ENCODE measurements around the gene MAB21L4.

DNA sequence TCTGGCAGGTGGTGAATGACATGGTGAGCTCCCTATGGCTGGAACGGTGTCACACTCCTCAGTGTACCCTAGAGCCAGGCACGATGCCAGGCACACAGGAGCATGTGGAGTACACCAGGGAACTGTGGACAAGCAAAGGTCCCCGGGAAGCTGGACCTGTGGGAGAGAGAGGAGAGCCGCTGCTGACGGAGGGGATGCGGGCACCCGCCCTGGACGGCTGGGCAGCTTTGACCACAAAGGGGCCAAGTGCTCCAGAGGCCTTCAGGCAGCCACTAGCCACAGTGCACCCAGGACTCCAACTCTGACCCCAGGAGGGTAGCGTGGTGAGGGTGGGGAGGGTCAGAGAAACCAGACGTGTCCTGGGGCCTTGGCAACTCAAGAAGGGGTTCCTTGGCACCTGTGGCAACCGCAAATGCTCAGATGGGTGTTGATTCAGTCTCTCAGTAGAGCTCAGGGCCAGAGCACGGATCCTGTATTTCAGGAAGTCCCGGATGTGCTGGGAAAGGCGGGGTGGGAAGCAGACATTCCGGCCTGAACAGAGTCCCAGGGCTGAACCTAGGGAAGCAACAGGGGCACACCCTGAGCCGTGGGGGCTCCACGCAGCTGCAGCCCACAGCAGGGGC lies 2.3 kb upstream of the MAB21L4 start:
- TF ChIP-seq CTCF (IDR thresholded peaks at IDR 0.05) (no peak), EP300 (IDR thresholded peaks at IDR 0.05) (no peak), POLR2AphosphoS5 (IDR thresholded peaks at IDR 0.05) (no peak)

All from sigmoid colon (tissue), 4 donors.